ENCODE results near the gene MND1.

GRCh38 chr4:153325558-153325957 lies 18.9 kb upstream of the MND1 start:
- TF ChIP-seq PATZ1 (CRISPR knock-in tag; IDR thresholded peaks at IDR 0.05; ENCODE audit: borderline replicate concordance) (no peak), ZFP3 (CRISPR knock-in tag; IDR thresholded peaks at IDR 0.05) (no peak), ZNF8 (CRISPR knock-in tag; IDR thresholded peaks at IDR 0.05) (no peak), ARNTL (CRISPR knock-in tag; IDR thresholded peaks at IDR 0.05; ENCODE audit: borderline replicate concordance, low read depth) (no peak), ZNF70 (CRISPR knock-in tag; IDR thresholded peaks at IDR 0.05) (no peak), ISL1 (CRISPR knock-in tag; IDR thresholded peaks at IDR 0.05) (no peak), GLIS3 (CRISPR knock-in tag; IDR thresholded peaks at IDR 0.05) (no peak), CREB5 (CRISPR knock-in tag; IDR thresholded peaks at IDR 0.05; ENCODE audit: low read depth) (no peak), RARB (CRISPR knock-in tag; IDR thresholded peaks at IDR 0.05) (no peak), ESRRG (CRISPR knock-in tag; IDR thresholded peaks at IDR 0.05) (no peak), ZC3H10 (CRISPR knock-in tag; IDR thresholded peaks at IDR 0.05) (no peak)
